K562 (cell line): ENCODE measurements around the gene GADD45G. TPM values are rescaled to one million over a fixed set of nuclear protein-coding genes. Genes with fewer than 3 reads are reported as not detected.

Experiments
- ATAC-seq: fragments of 200-7000 bp; cut with Tn5 transposase; 3 replicates; pipeline ENCODE4 v1.9.1; 2020; ENCODE audit warnings: moderate library complexity
- BruUV-seq: library from RNA; stranded (reverse); fragments of 400-500 nt; replicated peaks from 2 replicates; lab custom pipeline; 2021; lab: Mats Ljungman, UMichigan
- CTCF ChIA-PET: fragments of 300-600 bp; formaldehyde crosslinking; extraction: SDS; loops from one replicate; lab custom pipeline; 2021; ENCODE audit warnings: low intra/inter-chr PET ratio; lab: Yijun Ruan, JAX
- POLR2A ChIA-PET: fragments of 300-600, 350-650 bp; sonication (Branson Sonifier 250); formaldehyde crosslinking; extraction: SDS; loops from one replicate; lab custom pipeline; 2021; ENCODE audit warnings: antibody characterized with exemption, inconsistent platforms; lab: Yijun Ruan, JAX
- DNase-seq, 4 experiments: peaks; one replicate each; pipeline versions ENCODE4 v3.0.0 to v3.0.0-alpha.2; 2011 to 2018; ENCODE audit warnings: low spot score in 3 of 4, mixed read lengths in 3 of 4; ENCODE audit errors: extremely low read depth in 1 of 4
- FAIRE-seq: peaks from 2 replicates; lab custom pipeline; 2011; peaks lifted over from hg19 to GRCh38; lab: Jason Lieb, UNC
- H2AFZ ChIP-seq: 2 replicates; pipeline ENCODE4 v1.6.0; 2011; ENCODE audit warnings: low read depth, low read length, control low read depth, inconsistent platforms
- H3K27ac ChIP-seq: fragments of 200-600 bp; 3 replicates; pipeline ENCODE4 v1.8.0; 2011; ENCODE audit warnings: low read depth, mild to moderate bottlenecking, control low read depth, inconsistent platforms, low read length, moderate library complexity, mixed read lengths; ENCODE audit errors: extremely low read depth
- H3K27me3 ChIP-seq, 2 experiments: fragments of 300-600 bp in 1 of 2; 2 replicates in 1 of 2; 3 replicates in 1 of 2; pipeline versions ENCODE4 v1.6.0 to v1.8.0; 2011; ENCODE audit warnings: inconsistent platforms in 2 of 2, low read length in 2 of 2, mild to moderate bottlenecking in 1 of 2, mixed read lengths in 1 of 2, moderate library complexity in 1 of 2; ENCODE audit not compliant: control insufficient read depth in 2 of 2, insufficient read depth in 2 of 2
- H3K36me3 ChIP-seq: fragments of 300-600 bp; 3 replicates; pipeline ENCODE4 v1.8.0; 2011; ENCODE audit warnings: mild to moderate bottlenecking, low read length, inconsistent platforms; ENCODE audit not compliant: control insufficient read depth, insufficient read depth
- H3K4me1 ChIP-seq, 2 experiments: fragments of 200-600 bp in 1 of 2; replicated peaks in 1 of 2; 2 replicates in 1 of 2; 3 replicates in 1 of 2; pipeline versions ENCODE4 v1.5.1 to v1.8.0; 2011; ENCODE audit warnings: inconsistent platforms in 2 of 2, low read length in 2 of 2, mild to moderate bottlenecking in 1 of 2, mixed read lengths in 1 of 2, moderate library complexity in 1 of 2; ENCODE audit not compliant: control insufficient read depth in 2 of 2, insufficient read depth in 2 of 2
- H3K4me2 ChIP-seq: 2 replicates; pipeline ENCODE4 v1.6.1; 2011; ENCODE audit warnings: low read length, control low read depth, inconsistent platforms, mixed read lengths; ENCODE audit not compliant: insufficient read depth
- H3K4me3 ChIP-seq: fragments of 200-600 bp; sonication (generic), shearing (Covaris generic); 2 replicates; pipeline ENCODE4 v1.5.1; 2016; ENCODE audit warnings: control low read depth, inconsistent platforms
- H3K79me2 ChIP-seq: fragments of 200-600 bp; 3 replicates; pipeline ENCODE4 v1.8.0; 2011; ENCODE audit warnings: low read length, inconsistent platforms; ENCODE audit not compliant: control insufficient read depth, insufficient read depth
- H3K9ac ChIP-seq, 2 experiments: 2 replicates each; pipeline versions ENCODE4 v1.6.0 to v1.6.1; 2011; ENCODE audit warnings: low read depth in 2 of 2, low read length in 2 of 2, control low read depth in 1 of 2, inconsistent platforms in 1 of 2, mild to moderate bottlenecking in 1 of 2, mixed read lengths in 1 of 2; ENCODE audit not compliant: insufficient read depth in 1 of 2
- H3K9me1 ChIP-seq: one replicate; pipeline ENCODE4 v1.6.0; 2011; ENCODE audit warnings: inconsistent platforms, mild to moderate bottlenecking, low read length, moderate library complexity; ENCODE audit not compliant: control insufficient read depth, insufficient read depth
- H3K9me3 ChIP-seq: replicated peaks from 2 replicates; pipeline ENCODE4 v1.5.1; 2011; ENCODE audit warnings: low read depth, low read length, inconsistent platforms; ENCODE audit not compliant: control insufficient read depth, insufficient read depth
- H4K20me1 ChIP-seq: replicated peaks from 2 replicates; pipeline ENCODE4 v1.6.1; 2011; ENCODE audit warnings: low read length, inconsistent platforms, mixed read lengths; ENCODE audit not compliant: control insufficient read depth, insufficient read depth
- DMBX1 ChIP-seq: fragments of 250-450 bp; sonication (Bioruptor Pico); IDR thresholded peaks from 2 replicates; pipeline ENCODE4 v1.8.0; 2022; ENCODE audit warnings: inconsistent platforms, mild to moderate bottlenecking, moderate library complexity, borderline replicate concordance
- PRDM10 ChIP-seq: fragments of 450-650 bp; IDR thresholded peaks from 2 replicates; pipeline ENCODE4 v1.6.1; 2018; ENCODE audit not compliant: partially characterized antibody
- TGIF2 ChIP-seq: sonication (generic); formaldehyde crosslinking; IDR thresholded peaks from 2 replicates; pipeline ENCODE4 v1.8.1; 2022; ENCODE audit warnings: mild to moderate bottlenecking, missing genetic modification reagents, moderate library complexity
- WGBS: fragments of 100-300 bp; shearing (Covaris generic); methylation state at CpG from one replicate; pipeline ENCODE4 v1.1.6; 2016; ENCODE audit warnings: low coverage, mixed read lengths; ENCODE audit not compliant: insufficient coverage; ENCODE audit errors: missing lambda C conversion rate; 5-methylcytosine and 5-hydroxymethylcytosine counted together
- in situ Hi-C: fragments of 300-500 bp; cut with MboI; formaldehyde crosslinking; loops from 4 replicates; pipeline ENCODE4 v1.15.0; 2018; ENCODE audit warnings: inconsistent platforms, mixed read lengths
- intact Hi-C: fragments of 100-400 bp; cut with micrococcal nuclease; formaldehyde crosslinking; loops from 2 replicates; pipeline ENCODE4 v1.14.2; 2022
- polyA plus RNA-seq, 8 experiments: library from polyadenylated mRNA; depleted of rRNA in 4 of 8; stranded (reverse) in 5 of 8; unstranded in 3 of 8; fragments of >200 nt; fragmentation: Nextera tagmentation in 2 of 8; fragmentation: Illumina TruSeq in 1 of 8; extraction: Ambion mirVana in 2 of 8; extraction: Trizol in 1 of 8; gene quantifications; 2 replicates each; pipeline versions ENCODE4 v1.2.1 to v1.2.3, GENCODE V29; 2011 to 2014; ENCODE audit warnings: inconsistent platforms in 1 of 8, missing spikeins in 1 of 8
- total RNA-seq, 7 experiments: library from RNA; depleted of rRNA in 6 of 7; stranded (reverse); fragments of >200 nt in 6 of 7; fragmentation: Illumina TruSeq in 2 of 7; extraction: Trizol in 2 of 7; gene quantifications; 2 replicates each; pipeline versions ENCODE4 v1.2.1 to v1.2.3, GENCODE V29; 2011 to 2021; ENCODE audit warnings: low replicate concordance in 1 of 7

GADD45G gene
- total and polyA plus RNA-seq, 9 of the 15 experiments (the other 6 are each of a cell fraction or from before 2014, with no cell fraction given), result 0.20 to 0.34 TPM; not detected in 7

GRCh38 chr9:89563571-89564345 is 41.1 kb upstream of the GADD45G start:
- no peak for FAIRE-seq
- Histone ChIP-seq H3K27ac (no peak overlapping the region), H3K79me2 (no peaks in the 10 kb centered on the region), H3K36me3 (no peaks in the 10 kb centered on the region)
- 2% methylated on average over 15 of the region's 15 CpGs for WGBS
- CTCF ChIA-PET, result interaction anchor here (0.5 kb wide), 1 partner anchor 25 kb away, joined by 3 read pairs; no protein-coding TSS in a partner anchor
- POLR2A ChIA-PET, result interaction anchor here (0.7 kb wide), 1 partner anchor 599 kb away, joined by 3 read pairs; no protein-coding TSS in a partner anchor
- intact Hi-C loops, result no loop called here
- peak; percentile 88 for TF ChIP-seq PRDM10
- no peak for TF ChIP-seq TGIF2 (CRISPR knock-in tag)
- no peak for TF ChIP-seq DMBX1 (CRISPR knock-in tag)
- TF ChIP-seq, all 486 proteins: peak for 1
- DNase-seq, result no peak
- no peak overlapping the region for H3K9ac ChIP-seq
- no peaks in the 10 kb centered on the region for H3K9me1 ChIP-seq
- H3K27me3 ChIP-seq, result peaks cover 0 to 11% of the 10 kb centered on the region in 2 experiments; a peak in 2 of 5 replicates
- H3K4me3 ChIP-seq, result no peak overlapping the region
- BruUV-seq, result no TSS peak
- in situ Hi-C loops, result no loop called here
- H2AFZ ChIP-seq, result no peak overlapping the region
- H3K4me2 ChIP-seq, result no peak overlapping the region
- H4K20me1 ChIP-seq, result no peaks in the 10 kb centered on the region
- H3K4me1 ChIP-seq, result no peaks in the 10 kb centered on the region
- no peaks in the 10 kb centered on the region for H3K9me3 ChIP-seq
- ATAC-seq, result no peak
